Panc1 (cell line): ENCODE data around the gene GRAMD4. TPM values are rescaled to one million over a fixed set of nuclear protein-coding genes. Genes with fewer than 3 reads are reported as not detected.

Experiments used
- ATAC-seq: fragments of 200-7000 bp; cut with Tn5 transposase; 2 replicates; pipeline ENCODE4 v1.9.1; 2020; ENCODE audit warnings: mild to moderate bottlenecking, moderate library complexity
- BruUV-seq: library from RNA; stranded (reverse); fragments of 400-500 nt; replicated peaks from 2 replicates; lab custom pipeline; 2021; lab: Mats Ljungman, UMichigan
- CTCF ChIA-PET: fragments of 300-600 bp; sonication (Branson Sonifier 250); formaldehyde crosslinking; loops from one replicate; lab custom pipeline; 2022; ENCODE audit warnings: antibody characterized with exemption; lab: Charles Lee
- POLR2A ChIA-PET: fragments of 300-600 bp; sonication (Branson Sonifier 250); formaldehyde crosslinking; loops from one replicate; lab custom pipeline; 2022; ENCODE audit warnings: antibody characterized with exemption; lab: Charles Lee
- DNase-seq: peaks from one replicate; pipeline ENCODE4 v3.0.0-alpha.2; 2010; ENCODE audit warnings: low read depth, low spot score
- H3K27ac ChIP-seq: 2 replicates; pipeline ENCODE4 v1.5.1; 2011; ENCODE audit warnings: mild to moderate bottlenecking, low read length, inconsistent platforms
- H3K27me3 ChIP-seq: fragments of 200-500 bp; sonication (Bioruptor generic); 2 replicates; pipeline ENCODE4 v1.6.0; 2014; ENCODE audit warnings: low read length, inconsistent platforms; ENCODE audit not compliant: control insufficient read depth, insufficient read depth
- H3K36me3 ChIP-seq: fragments of 200-500 bp; sonication (Bioruptor generic); 2 replicates; pipeline ENCODE4 v1.5.1; 2014; ENCODE audit warnings: inconsistent platforms, mild to moderate bottlenecking, low read length, moderate library complexity; ENCODE audit not compliant: control insufficient read depth, insufficient read depth
- H3K4me1 ChIP-seq: 2 replicates; pipeline ENCODE4 v1.5.1; 2011; ENCODE audit warnings: inconsistent platforms, mild to moderate bottlenecking, low read length, moderate library complexity; ENCODE audit not compliant: control insufficient read depth, insufficient read depth
- H3K4me3 ChIP-seq, 2 experiments: 2 replicates each; pipeline ENCODE4 v1.5.1; 2011 to 2012; ENCODE audit warnings: low read depth in 2 of 2, low read length in 2 of 2, mild to moderate bottlenecking in 2 of 2, inconsistent platforms in 1 of 2, moderate library complexity in 1 of 2
- H3K9me3 ChIP-seq: fragments of 200-500 bp; sonication (Bioruptor generic); 2 replicates; pipeline ENCODE4 v1.5.1; 2014; ENCODE audit warnings: low read depth, mild to moderate bottlenecking, inconsistent platforms, low read length, moderate library complexity; ENCODE audit not compliant: control insufficient read depth, insufficient read depth
- CTCF ChIP-seq: fragments of 450-650 bp; IDR thresholded peaks from 2 replicates; pipeline ENCODE4 v1.5.1; 2017; ENCODE audit warnings: mild to moderate bottlenecking
- POLR2AphosphoS5 ChIP-seq: IDR thresholded peaks from 2 replicates; pipeline ENCODE4 v1.6.1; 2012; ENCODE audit warnings: mild to moderate bottlenecking, low read depth, low read length, moderate library complexity
- REST ChIP-seq, 2 experiments: IDR thresholded peaks; 2 replicates each; pipeline ENCODE4 v1.6.1; 2011 to 2012; ENCODE audit warnings: low read depth in 2 of 2, control low read depth in 1 of 2, low read length in 1 of 2, mild to moderate bottlenecking in 1 of 2, moderate library complexity in 1 of 2; ENCODE audit not compliant: insufficient read depth in 1 of 2
- SIN3A ChIP-seq: IDR thresholded peaks from 2 replicates; pipeline ENCODE4 v1.6.1; 2012; ENCODE audit warnings: low read depth, mild to moderate bottlenecking, low read length, moderate library complexity, borderline replicate concordance; ENCODE audit not compliant: insufficient read depth
- TCF7L2 ChIP-seq: IDR thresholded peaks from 2 replicates; pipeline ENCODE4 v1.6.1; 2011; ENCODE audit warnings: mild to moderate bottlenecking, low read depth, low read length, inconsistent platforms
- in situ Hi-C: cut with HindIII; loops from 2 replicates; pipeline ENCODE4 v1.10.0; 2016; ENCODE audit warnings: low sequenced_read_pairs, low pct_unique_long_range_greater_than_20kb
- intact Hi-C: fragments of 100-400 bp; cut with micrococcal nuclease; formaldehyde crosslinking; loops from one replicate; pipeline ENCODE4 v1.10.0; 2022; ENCODE audit not compliant: unreplicated experiment
- total RNA-seq: library from RNA; stranded (reverse); gene quantifications from one replicate; pipeline ENCODE4 v1.2.1, GENCODE V29; 2021; ENCODE audit not compliant: unreplicated experiment

Gene GRAMD4
- total RNA-seq, 1 experiment from 2014 or later, result 30.8 TPM

- Histone ChIP-seq H3K27me3 (no peaks in the 10 kb centered on the region), H3K27ac (no peak overlapping the region), H3K4me3 (no peak overlapping the region), H3K9me3 (no peaks in the 10 kb centered on the region), H3K4me1 (peaks cover 22% of the 10 kb centered on the region), H3K36me3 (no peaks in the 10 kb centered on the region)
- CTCF ChIA-PET, result no interaction called here
- POLR2A ChIA-PET, result no interaction called here
- ATAC-seq (no peak), DNase-seq (no peak)
- BruUV-seq, result no TSS peak
- no peak for TF ChIP-seq CTCF
- no peak for TF ChIP-seq REST (IDR thresholded peaks at IDR 0.05; ENCODE audit: insufficient read depth in 1 of 2, low read depth in 2 of 2, low read length in 1 of 2)
- no peak for TF ChIP-seq SIN3A
- no peak for TF ChIP-seq TCF7L2
- no peak for TF ChIP-seq POLR2AphosphoS5
- in situ Hi-C loops, result no loop called here
- intact Hi-C loops, result no loop called here
Observed at GRCh38 chr22:46571642-46572250, 48.4 kb upstream of the GRAMD4 start.

GRCh38 chr22:46572911-46573780 lies 47.0 kb upstream of the GRAMD4 start:
- in situ Hi-C loops (no loop called here), intact Hi-C loops (no loop called here)
- Histone ChIP-seq H3K4me3 (no peak overlapping the region), H3K9me3 (no peaks in the 10 kb centered on the region), H3K27me3 (no peaks in the 10 kb centered on the region), H3K27ac (no peak overlapping the region), H3K36me3 (no peaks in the 10 kb centered on the region), H3K4me1 (peaks cover 27% of the 10 kb centered on the region)
- ATAC-seq, result no peak
- POLR2A ChIA-PET, result no interaction called here
- TF ChIP-seq POLR2AphosphoS5, result no peak
- no peak for DNase-seq
- CTCF ChIA-PET, result no interaction called here
- no TSS peak for BruUV-seq
